A549 treated with AZD2906 at 1 μM for 4 hours (cell line): ENCODE data around the gene CPNE8. TPM values are rescaled to one million over a fixed set of nuclear protein-coding genes. Genes with fewer than 3 reads are reported as not detected.

Source experiments
- total RNA-seq: library from RNA; stranded (reverse); fragments of 200-300 nt; extraction: Qiagen RNA extraction; gene quantifications from 5 replicates; pipeline ENCODE4 v1.2.3, GENCODE V29; 2022

Gene CPNE8
- total RNA-seq = 8.0 to 10.4 TPM (median 9.5 TPM) in 5 replicates

DNA sequence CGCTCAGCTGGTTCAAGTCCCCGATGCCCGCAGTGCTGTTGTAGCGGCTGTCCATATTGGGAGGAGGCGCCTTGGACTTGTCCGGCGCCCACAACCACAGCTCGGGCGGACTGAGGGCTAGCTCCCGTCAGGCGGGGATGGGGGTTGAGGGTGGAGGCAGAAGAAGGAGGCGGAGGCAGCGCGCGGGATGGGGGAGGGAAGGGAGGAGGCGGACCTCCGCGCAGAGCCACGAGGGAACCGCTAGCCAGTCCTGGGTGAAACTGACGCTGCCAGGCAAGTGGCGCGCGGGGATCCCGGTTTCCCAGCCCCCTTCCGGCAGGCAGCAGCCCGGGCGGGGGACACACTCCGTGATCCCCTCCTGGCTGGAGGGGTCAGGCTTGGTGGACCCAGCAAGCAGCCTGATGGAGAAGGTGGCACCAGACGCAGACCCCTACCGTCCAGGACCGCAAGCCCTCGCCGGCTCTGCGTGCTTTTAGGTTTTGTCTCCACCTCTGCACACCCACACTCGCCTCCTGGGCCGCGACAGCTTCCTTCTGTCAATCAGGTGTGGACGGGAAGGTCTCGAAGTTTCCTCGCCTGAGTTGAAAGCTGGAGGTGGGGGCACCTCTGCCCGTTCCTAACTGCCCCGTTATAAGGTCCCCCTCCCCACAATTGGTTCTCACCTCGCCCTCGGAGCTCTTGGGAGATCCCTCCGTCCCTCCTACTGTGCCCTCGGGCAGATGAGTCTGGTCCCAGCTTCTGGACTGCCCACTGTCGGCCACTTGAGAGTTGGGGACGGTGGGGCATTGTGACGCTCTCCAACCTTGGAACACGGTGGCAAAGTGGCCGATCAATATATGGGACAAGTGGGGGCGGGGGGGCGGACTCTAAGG lies at the start of gene CPNE8:
Gene CPNE8, minus strand, starts transcription at position 112 of the 872 bp plus-strand sequence. Its CDS starts 57 bp downstream, at position 55.

